Esophagus muscularis mucosa (tissue), 4 donors: ENCODE results near the gene MEPE. TPM values are rescaled to one million over a fixed set of nuclear protein-coding genes. Genes with fewer than 3 reads are reported as not detected.

Experiments used
- DNase-seq: peaks from one replicate; pipeline ENCODE4 v3.0.0-alpha.2; 2017; ENCODE audit errors: extremely low spot score
- H3K27ac ChIP-seq, 4 donors: fragments of 200-600 bp; sonication (generic); replicated peaks in 1 of 4; 1 replicate in 3 of 4; 2 replicates in 1 of 4; pipeline ENCODE4 v1.5.1; 2016 to 2019; ENCODE audit warnings: mild to moderate bottlenecking in 1 of 4
- H3K27me3 ChIP-seq, 4 donors: fragments of 200-600 bp; sonication (generic); one replicate each; pipeline versions ENCODE4 v1.5.1 to v1.6.0; 2016 to 2019
- H3K36me3 ChIP-seq, 4 donors: fragments of 200-600 bp; sonication (generic); one replicate each; pipeline ENCODE4 v1.5.1; 2016 to 2019
- H3K4me1 ChIP-seq, 4 donors: fragments of 200-600 bp; sonication (generic); one replicate each; pipeline ENCODE4 v1.5.1; 2016 to 2019
- H3K4me3 ChIP-seq, 4 donors: fragments of 200-600 bp; sonication (generic); 1 replicate in 2 of 4; 2 replicates in 2 of 4; pipeline ENCODE4 v1.5.1; 2016 to 2019; ENCODE audit warnings: mild to moderate bottlenecking in 4 of 4, moderate library complexity in 1 of 4
- H3K9me3 ChIP-seq, 4 donors: fragments of 200-600 bp; sonication (generic); 1 replicate in 3 of 4; 2 replicates in 1 of 4; pipeline ENCODE4 v1.5.1; 2016 to 2019
- CTCF ChIP-seq, 3 experiments: fragments of 200-600 bp in 2 of 3; fragments of 450-650 bp in 1 of 3; sonication (generic) in 2 of 3; IDR thresholded peaks; one replicate each; pipeline ENCODE4 v1.5.1; 2017 to 2019; ENCODE audit warnings: antibody characterized with exemption in 3 of 3, mild to moderate bottlenecking in 2 of 3, moderate library complexity in 1 of 3
- EP300 ChIP-seq: sonication (generic); formaldehyde crosslinking; IDR thresholded peaks from one replicate; pipeline ENCODE4 v1.6.1; 2017; ENCODE audit warnings: antibody characterized with exemption
- POLR2A ChIP-seq: fragments of 450-650 bp; IDR thresholded peaks from one replicate; pipeline ENCODE4 v1.6.1; 2017; ENCODE audit warnings: antibody characterized with exemption, moderate library complexity, mild to moderate bottlenecking, low read depth
- POLR2AphosphoS5 ChIP-seq, 2 donors: sonication (generic); formaldehyde crosslinking; IDR thresholded peaks; one replicate each; pipeline ENCODE4 v1.6.1; 2017; ENCODE audit warnings: antibody characterized with exemption in 2 of 2
- WGBS: methylation state at CpG from one replicate; pipeline ENCODE4 v1.1.5; 2018; 5-methylcytosine and 5-hydroxymethylcytosine counted together
- intact Hi-C: fragments of 100-400 bp; cut with DNase I; formaldehyde crosslinking; loops from one replicate; pipeline ENCODE4 v1.15.1; 2023
- total RNA-seq, 4 donors: library from RNA; depleted of rRNA; stranded (reverse); fragments of >200 nt; gene quantifications; one replicate each; pipeline versions ENCODE4 v1.1.0 to v1.2.1, GENCODE V29; 2016

The MEPE gene
- total RNA-seq: not detected

- intact Hi-C loops: no loop called here
These were observed at the start of gene MEPE for GRCh38 chr4:87832669-87833068. Gene MEPE (plus strand): TSS chr4:87832969. CDS start chr4:87834715, 1,746 bp downstream.

GRCh38 chr4:87783781-87784180 lies 49.0 kb upstream of the MEPE start:
- no peaks in the 10 kb centered on the region for H3K9me3 ChIP-seq
- no peak overlapping the region for H3K4me3 ChIP-seq
- no peaks in the 10 kb centered on the region for H3K27me3 ChIP-seq
- no peak for TF ChIP-seq EP300
- no peak for TF ChIP-seq POLR2A
- no peak for TF ChIP-seq POLR2AphosphoS5 (IDR thresholded peaks at IDR 0.05)
- no peak for TF ChIP-seq CTCF (IDR thresholded peaks at IDR 0.05)
- WGBS: 82% methylated on average over 2 of the region's 2 CpGs
- DNase-seq: no peak
- no peaks in the 10 kb centered on the region for H3K36me3 ChIP-seq
- H3K27ac ChIP-seq: no peak overlapping the region
- intact Hi-C loops: no loop called here
- H3K4me1 ChIP-seq: no peaks in the 10 kb centered on the region

More at GRCh38 chr4:87832669-87833068, at the start of gene MEPE:
- H3K36me3 ChIP-seq: no peaks in the 10 kb centered on the region
- no peak for TF ChIP-seq CTCF (IDR thresholded peaks at IDR 0.05)
- 98% methylated on average over 2 of the region's 2 CpGs for WGBS
- H3K9me3 ChIP-seq: no peaks in the 10 kb centered on the region
- no peak within 1 kb of the TSS for H3K4me3 ChIP-seq
- H3K4me1 ChIP-seq: no peaks in the 10 kb centered on the region
- no peaks in the 10 kb centered on the region for H3K27me3 ChIP-seq
- no peak for DNase-seq
- H3K27ac ChIP-seq: no peak within 1 kb of the TSS

GRCh38 chr4:87785731-87786509 lies 46.8 kb upstream of the MEPE start:
- Histone ChIP-seq H3K27me3 (no peaks in the 10 kb centered on the region), H3K36me3 (no peaks in the 10 kb centered on the region), H3K9me3 (no peaks in the 10 kb centered on the region), H3K27ac (no peak overlapping the region), H3K4me3 (no peak overlapping the region), H3K4me1 (no peaks in the 10 kb centered on the region)
- no peak for TF ChIP-seq POLR2A
- no peak for TF ChIP-seq POLR2AphosphoS5 (IDR thresholded peaks at IDR 0.05)
- TF ChIP-seq CTCF (IDR thresholded peaks at IDR 0.05): no peak
- no peak for TF ChIP-seq EP300
- DNase-seq: no peak
- 95% methylated on average over 15 of the region's 15 CpGs for WGBS
- intact Hi-C loops: no loop called here

- Histone ChIP-seq H3K27me3 (no peaks in the 10 kb centered on the region), H3K36me3 (no peaks in the 10 kb centered on the region), H3K4me1 (no peaks in the 10 kb centered on the region), H3K9me3 (no peaks in the 10 kb centered on the region), H3K4me3 (no peak within 1 kb of the TSS), H3K27ac (no peak within 1 kb of the TSS)
- 33% methylated on average over 4 of the region's 4 CpGs for WGBS
- intact Hi-C loops: no loop called here
- TF ChIP-seq POLR2A (no peak), EP300 (no peak), POLR2AphosphoS5 (IDR thresholded peaks at IDR 0.05) (no peak), CTCF (IDR thresholded peaks at IDR 0.05) (no peak)
- no peak for DNase-seq
These were observed 33.3 kb upstream of the MEPE start, which contains the start of gene IBSP for GRCh38 chr4:87799301-87800113. Gene IBSP (plus strand): TSS chr4:87799554. CDS start chr4:87802362, 2,808 bp downstream.
